ENCODE results near the gene ENKUR.
"Not testable (repeated sequence)": the region's sequence is repeated elsewhere in the genome, so short reads cannot be mapped to it uniquely, and the experiment has no call there.

ENKUR gene

DNA sequence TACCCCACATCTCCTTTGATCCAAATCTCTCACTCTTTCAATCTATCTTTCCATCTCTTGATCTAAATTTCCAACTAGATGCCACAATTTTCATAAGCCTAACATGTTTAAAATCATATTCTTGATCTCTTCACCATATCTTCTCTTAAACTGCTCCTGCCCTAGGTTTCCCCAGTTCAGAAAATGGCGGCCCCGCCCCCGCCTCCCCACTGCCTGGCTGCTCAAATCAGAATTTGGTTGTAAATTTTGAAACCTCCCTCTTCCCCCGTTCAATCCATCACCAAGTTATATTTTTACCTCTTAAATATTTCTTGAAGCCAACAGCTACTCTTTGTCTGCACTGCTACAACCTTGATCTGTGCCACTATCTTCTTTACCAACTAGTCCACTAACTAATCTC, 36.3 kb downstream of the ENKUR start:
- DNase-seq (ENCODE audit: extremely low read depth in 1 of 2, low read depth in 1 of 2): no peak

DNA sequence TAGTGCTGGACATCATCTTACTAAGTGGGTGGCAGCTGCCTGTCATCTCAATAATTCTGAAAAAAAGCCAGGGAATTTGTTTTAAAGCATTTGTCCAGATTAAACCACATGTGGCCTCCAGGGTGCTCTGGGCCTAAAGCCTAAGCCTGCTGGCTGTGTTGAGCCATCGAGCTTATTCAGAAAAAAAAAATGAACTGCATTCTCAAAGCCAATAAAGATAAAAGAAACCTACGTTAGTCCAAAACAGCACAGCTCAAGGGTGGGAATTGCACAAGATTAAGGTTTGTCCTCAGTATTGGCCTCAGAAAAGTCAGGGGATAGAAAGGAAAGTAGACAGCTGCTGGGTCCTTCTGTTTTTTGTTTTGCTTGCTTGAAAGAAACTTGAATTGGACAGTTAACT, 41.0 kb downstream of the ENKUR start:
- no peak for DNase-seq (ENCODE audit: extremely low read depth in 1 of 2, low read depth in 1 of 2)

DNA sequence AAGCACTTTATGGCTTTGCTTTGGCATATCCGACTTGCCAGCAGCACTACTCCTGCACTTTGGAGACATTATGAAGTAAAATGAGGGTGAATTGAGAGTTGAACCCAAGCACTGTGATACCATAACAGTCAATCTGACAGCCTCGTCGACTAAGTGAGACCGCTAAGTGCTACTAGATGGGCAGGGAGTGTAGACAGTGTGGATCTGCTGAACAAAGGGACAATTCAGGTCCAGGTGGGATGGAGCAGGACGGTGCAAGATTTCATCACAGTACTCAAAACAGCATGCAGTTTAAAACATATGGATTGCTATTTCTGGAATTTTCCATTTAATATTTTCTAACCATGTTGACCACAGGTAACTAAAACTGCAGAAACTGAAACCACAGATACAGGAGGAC, 42.8 kb downstream of the ENKUR start:
- DNase-seq (ENCODE audit: extremely low read depth in 1 of 2, low read depth in 1 of 2): no peak

DNA sequence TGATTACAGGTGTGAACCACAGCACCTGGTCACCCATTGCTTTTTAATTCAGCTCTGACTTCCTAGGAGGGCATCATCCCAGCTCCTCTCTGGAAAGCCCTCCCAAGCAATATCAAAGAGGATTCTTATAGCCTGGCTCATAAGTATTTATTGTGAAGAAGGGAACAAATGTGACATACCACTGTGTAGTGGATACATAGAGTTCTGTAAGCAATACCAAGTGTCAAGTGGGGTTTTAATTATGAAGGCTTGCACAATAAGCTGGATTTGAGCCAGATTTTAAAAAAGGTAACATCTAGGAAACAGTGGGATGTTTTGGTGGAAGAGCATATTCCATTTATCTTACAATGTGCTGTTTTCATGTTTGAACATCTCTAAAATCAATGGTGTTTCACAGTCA, 44.6 kb downstream of the ENKUR start:
- no peak for DNase-seq (ENCODE audit: extremely low read depth in 1 of 2, low read depth in 1 of 2)

DNA sequence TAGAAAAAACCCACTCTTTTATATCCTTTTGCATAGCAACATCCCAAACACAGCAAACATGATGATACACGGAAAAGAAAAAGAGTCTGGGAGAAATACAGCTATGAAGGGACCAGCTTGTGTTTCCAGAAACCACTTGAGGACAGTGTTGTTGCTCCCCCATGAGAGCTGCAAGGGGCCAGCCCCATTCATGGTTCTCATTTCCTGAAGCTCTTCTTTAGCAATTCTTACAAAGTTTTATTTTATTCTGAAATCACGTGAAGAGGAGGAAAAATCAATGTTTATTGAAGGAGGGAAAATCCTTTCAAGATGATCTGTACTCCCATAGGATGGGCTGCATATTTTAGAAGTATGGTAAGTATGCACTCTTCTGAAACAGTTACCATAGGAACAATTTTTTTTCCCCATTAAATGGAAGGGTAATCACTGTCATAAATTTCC, 46.1 kb downstream of the ENKUR start:
- no peak for DNase-seq (ENCODE audit: extremely low read depth in 1 of 2, low read depth in 1 of 2)

DNA sequence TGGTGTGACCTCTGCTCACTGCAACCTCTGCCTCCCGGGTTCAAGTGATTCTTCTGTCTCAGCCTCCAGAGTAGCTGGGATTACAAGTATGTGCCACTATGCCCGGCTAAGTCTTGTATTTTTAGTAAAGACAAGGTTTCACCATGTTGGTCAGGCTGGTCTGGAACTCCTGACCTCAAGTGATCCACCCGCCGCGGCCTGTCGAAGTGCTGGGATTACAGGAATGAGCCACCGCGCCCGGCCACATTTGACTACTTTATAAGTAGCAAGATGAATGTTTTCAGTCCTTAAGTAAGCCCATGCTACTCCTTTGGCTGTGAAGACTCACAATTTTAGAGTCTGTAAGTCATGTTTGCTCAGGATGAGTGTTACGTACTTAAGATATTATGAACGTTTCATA, 47.0 kb downstream of the ENKUR start:
- DNase-seq (ENCODE audit: extremely low read depth in 1 of 2, low read depth in 1 of 2): not testable (repeated sequence)

DNA sequence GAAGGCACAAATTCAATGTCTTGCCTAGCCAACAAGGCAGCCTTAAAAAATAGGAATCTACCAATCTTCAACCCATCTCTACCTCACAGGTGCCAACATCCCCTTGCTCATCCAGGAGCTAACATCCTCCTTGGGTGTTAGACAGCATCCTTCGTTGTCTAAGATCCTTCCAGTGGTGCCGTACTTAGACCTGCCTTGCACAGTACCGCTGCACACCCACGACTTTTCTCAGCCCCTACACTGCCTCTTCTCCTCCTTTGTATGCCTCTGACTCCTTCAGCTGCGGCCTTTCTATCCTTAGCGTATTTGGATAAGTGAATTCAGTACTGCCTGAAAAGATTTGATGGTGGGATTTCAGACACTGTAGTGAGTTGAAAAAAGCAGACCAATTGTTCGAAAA, 47.6 kb downstream of the ENKUR start:
- no peak for DNase-seq (ENCODE audit: extremely low read depth in 1 of 2, low read depth in 1 of 2)

DNA sequence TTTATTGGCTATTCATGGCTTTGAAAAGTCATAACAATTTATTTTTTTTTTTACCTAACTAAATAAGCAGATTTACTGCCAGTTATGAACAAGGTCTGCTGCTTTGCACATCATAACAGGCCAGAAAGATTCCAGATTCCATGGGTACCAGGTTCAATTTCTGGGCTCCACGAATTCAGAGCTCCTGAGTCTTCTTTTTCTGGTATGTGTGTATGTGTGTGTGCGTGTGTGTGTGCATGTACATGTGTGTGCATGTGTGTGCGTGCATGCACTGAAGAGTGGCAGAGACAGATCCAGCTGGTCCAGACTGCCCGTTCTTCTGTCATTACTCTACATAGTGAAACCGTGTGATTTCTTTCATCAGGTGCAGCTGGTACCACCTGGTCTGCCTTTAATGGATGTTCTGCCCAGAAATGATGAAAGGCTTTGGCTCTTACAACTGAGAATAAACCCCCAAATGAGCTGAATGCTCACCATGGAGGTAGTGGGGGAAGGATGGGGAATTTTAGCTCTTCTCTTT, 48.9 kb downstream of the ENKUR start:
- DNase-seq (ENCODE audit: extremely low read depth in 1 of 2, low read depth in 1 of 2): no peak

DNA sequence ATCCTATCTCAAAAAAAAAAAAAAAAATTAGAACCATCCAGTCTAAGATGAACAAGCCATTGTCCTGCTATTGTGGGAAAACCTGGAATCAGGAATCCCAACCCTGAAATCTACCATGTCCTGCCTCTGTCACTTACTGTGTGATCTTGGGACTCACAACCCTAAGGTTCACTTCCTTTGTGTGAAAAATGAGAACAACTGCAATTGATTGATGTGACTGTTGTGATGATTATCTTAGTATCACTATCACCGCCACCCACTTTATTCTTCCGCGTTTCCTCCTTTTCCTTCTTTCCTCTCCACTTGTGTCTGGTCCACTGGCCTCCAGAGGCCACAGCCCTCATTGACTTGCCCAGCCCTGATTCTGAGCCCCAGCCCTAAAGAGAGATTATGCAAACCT, 50.9 kb downstream of the ENKUR start:
- no peak for DNase-seq (ENCODE audit: extremely low read depth in 1 of 2, low read depth in 1 of 2)

DNA sequence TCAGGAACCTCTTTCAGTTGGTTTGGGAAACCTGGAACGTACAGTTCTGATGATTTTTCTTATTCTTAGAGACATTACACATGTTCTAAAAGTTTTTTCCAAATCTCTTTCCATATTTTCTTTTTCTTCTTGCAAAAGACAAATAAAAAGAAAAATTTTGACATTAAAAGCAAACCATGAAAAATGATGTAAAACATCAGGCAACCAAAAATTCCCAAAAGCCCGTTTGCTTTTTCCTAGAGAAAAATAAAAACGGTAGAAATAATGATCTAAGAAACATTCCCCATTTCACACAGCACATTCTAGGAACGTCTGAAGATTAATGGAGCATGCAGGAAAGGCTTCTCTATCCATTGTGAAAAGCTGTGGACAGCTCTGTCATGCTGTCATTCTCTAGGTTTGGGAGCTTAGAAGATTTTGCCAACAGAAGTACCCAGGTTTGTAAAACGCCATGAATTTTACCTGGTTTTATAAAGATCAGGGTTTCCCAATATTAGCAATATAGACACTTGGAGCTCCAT, 52.4 kb downstream of the ENKUR start:
- no peak for DNase-seq (ENCODE audit: extremely low read depth in 1 of 2, low read depth in 1 of 2)

DNA sequence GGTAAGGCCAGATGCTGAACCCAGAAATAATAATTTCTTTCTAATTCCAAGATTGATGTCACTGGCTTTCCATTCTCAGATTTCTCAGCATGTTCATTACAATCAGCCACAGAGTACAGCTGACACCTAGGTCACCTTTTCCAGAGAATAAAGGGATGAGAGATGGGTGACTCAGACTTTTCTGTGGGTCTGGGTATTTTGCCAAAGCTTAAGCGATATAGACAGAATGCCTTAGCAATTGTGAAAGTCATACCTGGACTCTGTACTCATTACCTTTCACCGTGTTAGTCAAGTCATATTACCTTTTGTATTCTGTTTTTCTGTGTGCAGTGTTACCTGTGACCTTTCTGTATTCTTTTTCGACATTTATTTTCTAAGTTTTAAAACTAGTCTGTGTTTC, 53.0 kb downstream of the ENKUR start:
- no peak for DNase-seq (ENCODE audit: extremely low read depth in 1 of 2, low read depth in 1 of 2)

DNA sequence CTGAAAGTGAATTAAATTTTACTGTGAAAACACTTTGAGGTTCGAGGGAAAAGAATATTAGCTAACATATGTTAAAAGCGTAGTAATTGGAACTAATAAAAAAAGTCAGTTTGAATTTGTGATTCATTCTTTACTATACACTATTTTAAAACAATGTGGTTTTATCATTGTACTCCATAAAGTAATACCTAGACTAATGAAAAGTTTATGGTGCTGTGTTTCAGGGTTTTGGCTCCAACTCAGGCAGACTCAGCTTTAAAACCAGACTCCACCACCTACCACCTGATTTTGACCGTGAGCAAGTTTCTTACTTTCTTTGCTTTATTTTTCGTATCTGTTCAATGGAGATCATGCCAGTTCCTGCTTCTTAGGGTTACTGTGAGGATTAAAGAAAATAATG, 54.4 kb downstream of the ENKUR start:
- DNase-seq (ENCODE audit: extremely low read depth in 1 of 2, low read depth in 1 of 2): no peak

DNA sequence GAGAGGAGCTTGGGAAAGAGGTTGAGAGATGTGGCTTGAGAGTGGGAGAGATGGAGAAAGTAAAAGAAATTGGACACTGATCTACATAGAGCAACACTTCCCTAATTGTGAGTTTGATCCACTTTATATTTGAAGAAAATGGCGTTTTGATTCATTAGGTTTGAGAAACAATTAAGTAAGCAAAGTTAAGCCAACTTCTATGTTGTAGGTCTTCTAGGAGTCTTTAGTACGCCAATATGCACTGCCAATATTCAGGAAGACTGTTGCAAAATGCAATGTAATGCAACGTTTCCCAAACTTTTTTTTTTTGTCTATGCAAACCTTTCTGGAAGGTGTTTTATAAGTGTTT, 56.6 kb downstream of the ENKUR start:
- DNase-seq (ENCODE audit: extremely low read depth in 1 of 2, low read depth in 1 of 2): no peak

DNA sequence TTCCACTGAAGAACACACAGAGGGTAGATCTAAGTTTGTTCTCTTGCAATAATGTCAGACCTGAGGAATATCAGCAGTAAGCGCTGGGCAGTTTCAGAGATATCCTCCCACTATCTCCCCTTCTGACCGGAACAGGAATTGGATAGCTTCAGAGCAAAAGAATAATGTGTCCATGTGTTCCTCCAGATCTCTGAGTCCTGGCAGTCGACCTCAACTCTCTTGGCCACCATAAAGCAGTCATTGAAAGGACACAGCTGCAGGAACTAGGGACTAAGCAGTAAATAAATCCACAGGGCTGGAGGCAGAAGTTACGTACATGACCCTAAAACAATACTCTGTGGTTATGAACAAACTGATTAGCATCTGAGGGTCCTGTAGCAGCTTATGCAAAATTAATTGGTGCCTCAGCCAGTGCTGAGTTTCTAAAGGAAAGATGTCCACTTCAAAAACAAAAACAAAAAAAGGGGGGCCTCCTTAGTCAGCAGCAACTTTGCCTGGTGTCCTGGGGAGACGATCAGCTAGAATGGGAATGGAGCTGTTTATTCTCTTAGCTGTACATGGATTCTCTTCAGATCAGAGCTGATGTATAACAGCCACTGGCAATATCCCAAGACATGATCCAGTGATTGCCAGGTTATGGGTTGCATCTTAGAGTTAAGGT, 57.1 kb downstream of the ENKUR start:
- DNase-seq (ENCODE audit: extremely low read depth in 1 of 2, low read depth in 1 of 2): no peak

DNA sequence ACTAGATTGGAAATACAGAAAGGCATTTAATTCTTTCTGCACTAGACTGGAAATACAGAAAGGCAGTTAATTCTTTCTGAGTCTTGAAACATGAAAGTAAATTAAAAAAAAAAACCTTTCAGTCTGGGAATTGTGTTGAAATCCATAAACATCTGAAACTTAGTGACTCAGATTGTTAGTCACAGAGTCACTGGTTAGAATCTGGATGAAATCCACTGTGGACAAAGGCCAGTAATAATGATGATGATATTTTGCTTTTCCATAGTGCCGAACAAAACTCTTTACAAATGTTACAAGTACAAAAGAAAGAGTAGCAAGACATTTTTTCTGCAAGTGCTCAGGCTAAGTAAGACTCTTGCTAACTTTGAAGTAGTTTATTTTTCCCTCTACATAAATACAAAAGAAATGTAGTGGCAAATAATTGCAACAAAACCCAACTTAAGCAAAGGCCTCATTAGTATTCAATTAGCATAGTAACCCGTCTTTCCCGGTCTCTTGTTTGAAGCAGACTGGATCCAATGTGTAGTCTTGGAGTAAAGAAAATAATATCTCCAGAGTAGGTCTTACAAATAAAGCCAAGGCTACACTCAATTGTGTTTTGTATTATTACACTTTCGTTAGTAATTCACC, 57.8 kb downstream of the ENKUR start:
- no peak for DNase-seq (ENCODE audit: extremely low read depth in 1 of 2, low read depth in 1 of 2)

DNA sequence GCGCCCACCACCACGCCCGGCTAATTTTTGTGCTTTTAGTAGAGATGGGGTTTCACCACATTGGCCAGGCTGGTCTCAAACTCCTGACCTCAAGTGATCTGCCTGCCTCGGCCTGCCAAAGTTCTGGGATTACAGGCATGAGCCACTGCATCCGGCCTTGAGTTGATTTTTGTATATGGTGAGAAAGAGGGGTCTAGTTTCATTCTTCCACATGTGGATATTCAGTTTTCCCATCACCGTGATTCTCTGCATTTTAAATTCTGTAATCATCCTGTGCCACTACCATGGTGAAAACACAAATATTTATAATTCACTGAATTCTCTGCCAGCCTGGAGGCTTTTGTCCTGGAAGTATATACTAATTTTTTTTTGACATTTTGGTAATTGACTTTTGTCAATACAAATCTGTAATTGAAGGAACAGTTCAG, 58.3 kb downstream of the ENKUR start:
- DNase-seq (ENCODE audit: extremely low read depth in 1 of 2, low read depth in 1 of 2): not testable (repeated sequence)

DNA sequence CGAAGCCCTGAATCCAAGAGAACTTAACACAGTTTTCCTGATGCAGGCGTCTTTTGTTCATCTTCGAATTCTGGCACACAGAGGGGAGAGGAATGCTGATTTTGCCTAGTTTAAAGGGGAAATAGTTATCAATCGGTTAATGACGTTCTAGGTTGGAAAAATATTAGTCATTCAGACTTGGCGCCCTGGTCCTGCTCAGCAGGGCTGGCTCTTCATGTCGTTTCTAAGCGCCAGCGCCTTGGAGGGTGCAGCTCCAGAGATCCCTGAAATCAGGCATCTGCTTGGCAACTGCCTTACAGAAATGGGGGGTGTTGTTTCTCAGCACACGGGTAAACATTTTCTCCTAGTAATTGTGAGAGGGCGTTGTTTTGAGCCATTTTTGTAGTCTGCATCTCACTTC, 62.3 kb downstream of the ENKUR start:
- DNase-seq (ENCODE audit: extremely low read depth in 1 of 2, low read depth in 1 of 2): no peak

DNA sequence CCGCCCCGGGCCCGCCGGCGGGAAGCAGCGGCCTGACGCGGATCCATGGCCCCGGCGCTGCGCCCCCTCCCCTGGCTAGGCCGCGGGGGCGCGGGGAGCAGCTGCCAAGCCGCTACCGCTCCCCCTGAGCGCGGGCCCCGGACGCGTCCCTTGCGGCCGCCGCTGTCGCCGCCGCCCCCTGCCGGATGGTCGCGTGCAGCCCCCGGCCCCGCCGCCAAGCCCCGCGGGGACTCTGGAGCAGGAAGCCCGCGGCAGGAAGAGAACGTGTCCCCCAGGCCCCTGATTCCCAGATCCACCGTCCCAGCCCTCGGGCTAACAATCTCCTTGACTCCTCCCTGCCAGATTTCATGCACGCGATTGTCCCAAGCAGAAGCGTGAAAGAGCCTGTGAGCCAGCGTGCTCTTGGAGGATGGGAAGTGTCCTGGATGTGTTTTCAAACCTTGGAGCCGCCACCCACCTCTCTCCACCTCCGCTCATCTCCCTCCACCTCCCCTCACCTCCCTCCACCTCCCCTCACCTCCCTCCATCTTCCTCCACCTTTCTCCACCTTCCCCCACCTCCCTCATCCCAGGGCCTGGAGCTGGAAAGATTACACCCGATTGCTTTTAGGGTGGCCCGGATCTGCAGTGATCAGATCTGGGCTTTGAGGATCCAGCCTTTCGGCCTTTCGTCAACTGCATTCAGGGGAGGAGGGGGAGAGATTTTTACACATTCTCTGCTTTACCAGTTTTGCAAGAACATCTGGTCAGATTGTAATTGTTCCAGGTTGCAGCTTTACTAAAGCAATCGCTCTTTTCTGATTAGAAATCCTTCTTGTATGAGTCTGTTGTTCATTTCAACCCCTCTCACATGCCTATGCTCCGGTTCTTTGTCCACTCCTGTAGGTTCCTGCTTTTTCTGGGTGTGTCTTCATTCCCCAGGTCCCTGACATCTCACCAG, 63.0 kb downstream of the ENKUR start:
- peak in 1 of 2 donors; percentile 47 for DNase-seq (ENCODE audit: extremely low read depth in 1 of 2, low read depth in 1 of 2)

DNA sequence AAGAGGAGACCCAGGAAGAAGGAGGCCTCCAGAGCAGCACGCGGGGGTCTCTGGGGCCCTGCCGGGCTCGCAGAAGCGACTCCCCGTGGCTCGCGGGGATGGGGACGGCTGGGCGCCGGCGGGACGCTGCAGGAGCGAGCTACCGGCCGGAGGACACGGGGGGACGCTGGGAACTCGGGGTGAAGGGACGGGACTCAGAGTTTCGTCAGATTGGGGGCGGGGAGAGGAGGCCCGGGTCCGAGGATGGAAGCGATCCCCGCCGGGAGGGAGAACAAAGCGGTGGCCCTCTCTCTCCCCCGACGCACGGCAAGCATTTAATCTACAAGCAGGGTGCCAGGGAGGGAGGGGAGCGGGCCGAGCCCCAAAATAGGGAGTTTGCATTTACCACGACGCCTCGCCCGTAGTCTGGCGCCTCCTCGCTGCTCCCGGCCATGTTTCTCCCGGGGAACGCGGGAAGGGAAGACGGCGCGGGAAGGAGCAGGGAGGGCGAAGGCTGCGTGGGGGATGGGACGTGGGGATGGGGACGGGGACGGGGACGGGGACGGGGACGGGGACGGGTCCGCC, 63.7 kb downstream of the ENKUR start, which contains the start of gene PRTFDC1:
TSS of gene PRTFDC1 (minus strand) at position 464 of the 564 bp plus-strand sequence. CDS start at position 433, 31 bp downstream.
- DNase-seq (ENCODE audit: extremely low read depth in 1 of 2, low read depth in 1 of 2): peak in 1 of 2 donors; percentile 2

DNA sequence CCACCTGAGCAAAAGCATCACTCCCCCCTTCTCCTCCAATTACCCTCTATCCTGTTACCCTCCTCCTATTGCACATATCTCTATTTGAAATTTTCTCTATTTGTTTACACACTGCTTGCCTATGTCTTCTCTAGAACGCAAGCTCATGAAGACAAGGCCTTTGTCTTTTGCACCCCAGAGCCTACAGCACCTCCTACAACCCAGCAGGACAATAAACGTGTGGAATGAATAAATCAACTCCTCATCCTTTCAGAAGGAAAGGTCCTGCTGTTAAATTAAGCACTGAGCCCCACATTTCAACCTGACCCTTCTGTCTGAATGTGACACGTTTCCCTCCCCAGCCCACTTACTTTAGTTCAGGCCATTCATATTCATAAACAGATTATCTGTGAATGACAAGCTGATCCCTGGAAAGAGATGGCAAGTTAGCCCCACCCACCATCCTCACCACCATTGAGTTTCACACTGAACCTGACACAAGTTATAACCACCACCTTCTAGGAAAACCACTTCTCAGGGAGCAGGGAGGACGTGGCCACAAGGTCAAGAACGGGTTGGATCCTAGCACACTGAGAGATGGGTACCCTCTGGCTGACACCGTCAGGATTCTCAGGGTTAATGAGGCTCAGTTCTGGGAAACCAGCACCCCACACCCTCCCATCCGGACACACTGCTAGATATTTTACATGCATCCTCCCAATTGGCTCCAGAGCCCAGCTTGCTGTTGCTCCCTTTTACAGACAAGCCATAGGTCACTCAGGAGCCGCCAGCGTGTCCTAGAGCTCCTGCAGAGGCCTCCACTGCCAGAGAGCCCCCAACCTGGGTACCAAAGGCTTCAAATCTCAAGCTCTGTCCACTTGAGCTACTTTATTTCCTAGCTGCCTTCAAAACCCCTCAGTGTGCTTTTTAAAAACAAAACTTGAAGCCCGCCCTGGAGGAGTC, 64.5 kb downstream of the ENKUR start:
- DNase-seq (ENCODE audit: extremely low read depth in 1 of 2, low read depth in 1 of 2): no peak

Measured in activated CD8-positive, alpha-beta memory T cell treated with anti-CD3 and anti-CD28 coated beads for 1 hour (primary cell).